Caco-2 (cell line): ENCODE results near the gene MCTP2. TPM values are rescaled to one million over a fixed set of nuclear protein-coding genes. Genes with fewer than 3 reads are reported as not detected.

Experiments used
- BruUV-seq: library from RNA; stranded (reverse); fragments of 400-500 nt; replicated peaks from 2 replicates; lab custom pipeline; 2021; lab: Mats Ljungman, UMichigan
- CTCF ChIA-PET: fragments of 300-600 bp; sonication (Branson Sonifier 250); formaldehyde crosslinking; loops from one replicate; lab custom pipeline; 2022; ENCODE audit warnings: antibody characterized with exemption; lab: Charles Lee
- POLR2A ChIA-PET: fragments of 300-600 bp; sonication (Branson Sonifier 250); formaldehyde crosslinking; loops from one replicate; lab custom pipeline; 2022; ENCODE audit warnings: antibody characterized with exemption; lab: Charles Lee
- DNase-seq, 2 experiments: peaks; one replicate each; pipeline versions ENCODE4 v3.0.0 to v3.0.0-alpha.2; 2020 to 2022
- H3K27me3 ChIP-seq: replicated peaks from 2 replicates; pipeline ENCODE4 v1.6.0; 2011; ENCODE audit warnings: low read length; ENCODE audit not compliant: control insufficient read depth, insufficient read depth
- H3K36me3 ChIP-seq: 2 replicates; pipeline ENCODE4 v1.5.1; 2011; ENCODE audit warnings: low read length; ENCODE audit not compliant: control insufficient read depth, insufficient read depth
- H3K4me1 ChIP-seq: fragments of 250-450 bp; sonication (Bioruptor Pico); 2 replicates; pipeline ENCODE4 v1.5.1; 2020; ENCODE audit warnings: mild to moderate bottlenecking
- H3K4me3 ChIP-seq: 2 replicates; pipeline ENCODE4 v1.5.1; 2011; ENCODE audit warnings: low read depth, mild to moderate bottlenecking, control low read depth, low read length
- H3K9me3 ChIP-seq: fragments of 250-450 bp; sonication (Bioruptor Pico); 2 replicates; pipeline ENCODE4 v1.5.1; 2020; ENCODE audit warnings: mild to moderate bottlenecking, moderate library complexity
- H3K27ac Mint-ChIP-seq: one replicate; pipeline ENCODE4 v1.8.0; 2022; ENCODE audit warnings: mixed read lengths; ENCODE audit not compliant: unreplicated experiment
- H3K27me3 Mint-ChIP-seq: one replicate; pipeline ENCODE4 v1.8.0; 2022; ENCODE audit warnings: mixed read lengths; ENCODE audit not compliant: insufficient read depth, unreplicated experiment
- H3K36me3 Mint-ChIP-seq: one replicate; pipeline ENCODE4 v1.8.0; 2022; ENCODE audit warnings: mild to moderate bottlenecking, mixed read lengths; ENCODE audit not compliant: insufficient read depth, unreplicated experiment
- H3K4me1 Mint-ChIP-seq: one replicate; pipeline ENCODE4 v1.8.0; 2022; ENCODE audit warnings: low read depth, mixed read lengths; ENCODE audit not compliant: unreplicated experiment
- H3K4me3 Mint-ChIP-seq: one replicate; pipeline ENCODE4 v1.8.0; 2022; ENCODE audit warnings: mild to moderate bottlenecking, moderate library complexity, mixed read lengths; ENCODE audit not compliant: unreplicated experiment
- H3K9me3 Mint-ChIP-seq: one replicate; pipeline ENCODE4 v1.8.0; 2022; ENCODE audit warnings: mixed read lengths; ENCODE audit not compliant: unreplicated experiment
- intact Hi-C: fragments of 100-400 bp; cut with micrococcal nuclease; formaldehyde crosslinking; loops from one replicate; pipeline ENCODE4 v1.10.0; 2022; ENCODE audit not compliant: unreplicated experiment
- total RNA-seq: library from RNA; stranded (reverse); gene quantifications from 2 replicates; pipeline ENCODE4 v1.2.3, GENCODE V29; 2022
- TF ChIP-seq, protein P1 (sequence below), 2 experiments: fragments of 200-600 bp in 1 of 2; IDR thresholded peaks; 1 replicate in 1 of 2; 2 replicates in 1 of 2; pipeline versions ENCODE4 v1.5.1 to v1.8.0; 2011 to 2022; ENCODE audit warnings: antibody characterized with exemption in 1 of 2, control low read depth in 1 of 2, inconsistent platforms in 1 of 2, low read depth in 1 of 2, low read length in 1 of 2, mild to moderate bottlenecking in 1 of 2, moderate library complexity in 1 of 2; ENCODE audit not compliant: insufficient read depth in 1 of 2, severe bottlenecking in 1 of 2, unreplicated experiment in 1 of 2

MCTP2 gene
- total RNA-seq, 1 experiment from 2014 or later, result 9.9 TPM

DNA sequence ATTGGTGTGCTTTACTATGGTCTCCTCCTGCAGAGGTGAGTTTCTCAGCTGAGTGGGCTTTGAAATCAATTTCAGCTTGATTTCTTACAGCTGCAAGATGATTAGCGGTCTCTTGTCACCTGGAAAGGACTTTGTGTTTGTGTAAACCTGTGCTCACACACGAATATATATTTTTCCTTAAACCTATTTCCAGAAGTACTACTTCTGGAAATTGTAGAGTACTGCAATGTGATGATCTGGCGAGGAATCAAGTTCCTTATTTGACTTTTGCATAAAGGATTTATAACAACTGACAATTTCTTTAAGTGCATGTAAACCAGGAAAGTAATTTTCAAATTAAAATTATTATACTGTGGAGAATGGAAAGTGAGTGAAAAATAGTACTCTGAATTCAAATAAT lies 2.1 kb downstream of the MCTP2 start:
- intact Hi-C loops, result no loop called here
- TF ChIP-seq, protein P1, sequence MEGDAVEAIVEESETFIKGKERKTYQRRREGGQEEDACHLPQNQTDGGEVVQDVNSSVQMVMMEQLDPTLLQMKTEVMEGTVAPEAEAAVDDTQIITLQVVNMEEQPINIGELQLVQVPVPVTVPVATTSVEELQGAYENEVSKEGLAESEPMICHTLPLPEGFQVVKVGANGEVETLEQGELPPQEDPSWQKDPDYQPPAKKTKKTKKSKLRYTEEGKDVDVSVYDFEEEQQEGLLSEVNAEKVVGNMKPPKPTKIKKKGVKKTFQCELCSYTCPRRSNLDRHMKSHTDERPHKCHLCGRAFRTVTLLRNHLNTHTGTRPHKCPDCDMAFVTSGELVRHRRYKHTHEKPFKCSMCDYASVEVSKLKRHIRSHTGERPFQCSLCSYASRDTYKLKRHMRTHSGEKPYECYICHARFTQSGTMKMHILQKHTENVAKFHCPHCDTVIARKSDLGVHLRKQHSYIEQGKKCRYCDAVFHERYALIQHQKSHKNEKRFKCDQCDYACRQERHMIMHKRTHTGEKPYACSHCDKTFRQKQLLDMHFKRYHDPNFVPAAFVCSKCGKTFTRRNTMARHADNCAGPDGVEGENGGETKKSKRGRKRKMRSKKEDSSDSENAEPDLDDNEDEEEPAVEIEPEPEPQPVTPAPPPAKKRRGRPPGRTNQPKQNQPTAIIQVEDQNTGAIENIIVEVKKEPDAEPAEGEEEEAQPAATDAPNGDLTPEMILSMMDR (IDR thresholded peaks at IDR 0.05; ENCODE audit: insufficient read depth in 1 of 2, low read depth in 1 of 2, low read length in 1 of 2, severe bottlenecking in 1 of 2, unreplicated experiment in 1 of 2), result no peak
- peaks cover 6% of the 10 kb centered on the region for H3K36me3 Mint-ChIP-seq
- H3K4me1 Mint-ChIP-seq, result peaks cover 7% of the 10 kb centered on the region
- H3K9me3 ChIP-seq, result no peaks in the 10 kb centered on the region
- no peaks in the 10 kb centered on the region for H3K36me3 ChIP-seq
- no peak overlapping the region for H3K4me3 Mint-ChIP-seq
- POLR2A ChIA-PET, result no interaction called here
- H3K9me3 Mint-ChIP-seq, result no peaks in the 10 kb centered on the region
- H3K4me3 ChIP-seq, result no peak overlapping the region
- H3K4me1 ChIP-seq, result 0 out of 2 replicates have a peak, but pooled peaks cover 5% of the 10 kb centered on the region
- no peaks in the 10 kb centered on the region for H3K27me3 Mint-ChIP-seq
- CTCF ChIA-PET, result no interaction called here
- H3K27me3 ChIP-seq, result no peaks in the 10 kb centered on the region
- BruUV-seq, result no TSS peak
- DNase-seq, result no peak
- no peak overlapping the region for H3K27ac Mint-ChIP-seq

- Mint-ChIP-seq H3K27ac (no peak overlapping the region), H3K4me3 (no peak overlapping the region), H3K27me3 (no peaks in the 10 kb centered on the region), H3K9me3 (no peaks in the 10 kb centered on the region), H3K36me3 (peaks cover 6% of the 10 kb centered on the region), H3K4me1 (peaks cover 9% of the 10 kb centered on the region)
- H3K27me3 ChIP-seq, result no peaks in the 10 kb centered on the region
- H3K4me1 ChIP-seq, result peaks cover 5% of the 10 kb centered on the region; the same call in 1 of the 2 replicates
- no TSS peak for BruUV-seq
- DNase-seq, result no peak
- CTCF ChIA-PET, result no interaction called here
- no peak overlapping the region for H3K4me3 ChIP-seq
- H3K9me3 ChIP-seq, result no peaks in the 10 kb centered on the region
- TF ChIP-seq, protein P1 (IDR thresholded peaks at IDR 0.05; ENCODE audit: insufficient read depth in 1 of 2, low read depth in 1 of 2, low read length in 1 of 2, severe bottlenecking in 1 of 2, unreplicated experiment in 1 of 2), result no peak
- intact Hi-C loops, result no loop called here
- H3K36me3 ChIP-seq, result no peaks in the 10 kb centered on the region
- POLR2A ChIA-PET, result no interaction called here
Measured at GRCh38 chr15:94234300-94234699, 2.9 kb downstream of the MCTP2 start.

GRCh38 chr15:94235041-94235440 lies 3.7 kb downstream of the MCTP2 start:
- Histone ChIP-seq H3K4me1 (peaks cover 4% of the 10 kb centered on the region; the same call in 1 of the 2 replicates), H3K4me3 (no peak overlapping the region), H3K36me3 (no peaks in the 10 kb centered on the region), H3K9me3 (no peaks in the 10 kb centered on the region), H3K27me3 (no peaks in the 10 kb centered on the region)
- no peaks in the 10 kb centered on the region for H3K9me3 Mint-ChIP-seq
- H3K4me1 Mint-ChIP-seq, result peaks cover 13% of the 10 kb centered on the region
- ChIA-PET POLR2A (no interaction called here), CTCF (no interaction called here)
- no peak overlapping the region for H3K4me3 Mint-ChIP-seq
- no TSS peak for BruUV-seq
- peaks cover 6% of the 10 kb centered on the region for H3K36me3 Mint-ChIP-seq
- no peak for DNase-seq
- H3K27me3 Mint-ChIP-seq, result no peaks in the 10 kb centered on the region
- intact Hi-C loops, result no loop called here
- no peak overlapping the region for H3K27ac Mint-ChIP-seq
- TF ChIP-seq, protein P1 (IDR thresholded peaks at IDR 0.05; ENCODE audit: insufficient read depth in 1 of 2, low read depth in 1 of 2, low read length in 1 of 2, severe bottlenecking in 1 of 2, unreplicated experiment in 1 of 2), result no peak
